DMS 273 treated with DMSO at 0.1 percent for 48 hours (cell line): ENCODE results near the gene RASAL1.

Experiments used
- DNase-seq: peaks from one replicate; lab custom pipeline; 2025; lab: John Stamatoyannopoulos, UW

RASAL1 gene

DNA sequence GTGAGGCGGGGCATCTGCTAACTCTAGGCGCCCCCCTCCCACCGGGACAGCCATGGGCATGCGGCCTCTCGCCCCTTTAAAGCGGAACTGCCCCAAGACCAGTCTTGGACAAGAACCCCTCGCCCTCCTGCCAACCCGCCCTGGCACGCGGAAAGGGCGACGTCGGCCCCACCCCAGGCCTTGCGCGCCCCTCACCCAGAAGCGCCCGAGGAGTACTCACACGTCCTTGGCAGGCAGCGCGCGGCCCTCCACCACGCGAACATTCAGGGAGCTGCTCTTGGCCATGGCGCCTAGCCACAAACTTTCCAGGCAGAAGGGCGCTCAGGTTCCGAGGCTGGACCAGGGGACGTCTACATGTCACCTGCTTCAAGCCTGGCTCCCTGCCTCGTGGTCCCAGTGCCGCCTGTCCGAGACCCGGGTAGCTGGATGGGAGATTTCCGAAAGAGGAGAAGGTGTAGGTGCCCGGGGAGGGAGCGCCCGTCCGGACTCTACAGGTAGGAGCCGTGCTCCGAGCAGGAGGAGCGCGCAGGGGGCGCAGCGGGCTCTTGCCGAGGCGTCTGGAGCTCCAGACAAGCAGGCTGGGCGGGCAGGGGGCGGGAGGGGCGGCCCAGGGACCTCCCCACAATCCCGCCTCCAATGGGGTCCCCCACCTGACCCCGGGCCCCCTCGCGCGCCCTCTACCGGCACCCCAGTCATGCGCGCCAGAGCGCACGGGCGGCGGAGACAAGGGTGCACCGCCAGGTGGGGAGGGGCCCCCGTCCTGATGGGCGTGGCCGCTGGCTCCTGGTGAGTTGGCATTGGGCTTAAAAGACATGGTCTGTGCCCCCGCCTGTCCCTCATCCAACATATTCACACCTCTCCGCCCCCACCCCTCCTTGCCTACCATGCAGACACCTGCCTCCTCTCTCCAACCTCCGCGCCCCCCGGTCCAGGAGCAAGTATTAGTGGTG is at the start of gene RASAL1:
RASAL1 (minus strand) TSS at position 584 of the 950 bp plus-strand sequence; CDS start at position 285, 299 bp downstream.
- DNase-seq: peak; percentile 27

- peak; percentile 50 for DNase-seq
Measured at GRCh38 chr12:113184900-113185179, 49.3 kb upstream of the RASAL1 start.

- DNase-seq: no peak
Measured at GRCh38 chr12:113184098-113184899, 48.7 kb upstream of the RASAL1 start.

DNA sequence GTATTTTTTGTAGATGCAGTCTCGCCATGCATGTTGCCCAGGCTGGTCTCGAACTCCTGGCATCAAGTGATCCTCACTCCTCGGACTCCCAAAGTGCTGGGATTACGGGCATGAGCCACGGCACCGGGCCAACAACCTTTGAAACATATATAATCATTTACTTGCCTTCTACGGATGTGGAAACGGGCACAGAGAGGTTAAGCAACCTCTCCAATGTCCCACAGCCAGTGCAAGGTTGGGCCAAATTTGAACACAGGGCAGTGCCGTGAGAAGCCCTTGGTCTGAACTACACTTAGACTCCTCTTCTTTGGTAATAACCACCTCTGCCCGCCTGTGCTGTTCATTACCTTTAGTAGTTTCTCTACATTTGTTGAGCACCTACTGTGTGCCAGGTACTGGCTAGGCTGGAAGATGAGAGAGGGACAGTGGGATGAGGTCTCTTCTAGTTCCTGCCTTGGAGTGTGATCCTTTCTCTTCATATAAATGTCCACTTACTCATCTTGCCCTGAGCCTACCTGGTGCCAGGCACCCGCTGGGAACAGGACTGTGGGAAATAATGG is 47.5 kb upstream of the RASAL1 start:
- no peak for DNase-seq

GRCh38 chr12:113181975-113182374 is 46.4 kb upstream of the RASAL1 start:
- no peak for DNase-seq

DNA sequence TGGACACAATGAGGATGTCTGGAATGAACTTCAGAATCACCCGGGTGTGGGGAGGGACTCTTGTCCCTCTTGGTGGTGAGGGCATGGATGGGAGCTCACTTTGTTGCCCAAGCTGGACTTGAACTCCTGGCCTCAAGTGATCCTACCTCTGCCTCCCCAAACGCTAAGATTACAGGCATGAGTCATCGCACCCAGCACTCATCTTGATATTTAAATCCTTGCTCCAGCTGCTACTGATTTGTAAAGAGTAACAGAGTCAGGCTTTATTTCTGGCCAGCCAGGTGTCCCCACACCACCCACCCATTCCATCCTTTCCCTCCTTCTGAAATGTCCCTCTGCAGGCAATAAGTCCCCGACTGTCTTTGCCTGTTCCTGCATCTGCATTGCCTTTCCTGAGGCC is 44.8 kb upstream of the RASAL1 start:
- no peak for DNase-seq

DNA sequence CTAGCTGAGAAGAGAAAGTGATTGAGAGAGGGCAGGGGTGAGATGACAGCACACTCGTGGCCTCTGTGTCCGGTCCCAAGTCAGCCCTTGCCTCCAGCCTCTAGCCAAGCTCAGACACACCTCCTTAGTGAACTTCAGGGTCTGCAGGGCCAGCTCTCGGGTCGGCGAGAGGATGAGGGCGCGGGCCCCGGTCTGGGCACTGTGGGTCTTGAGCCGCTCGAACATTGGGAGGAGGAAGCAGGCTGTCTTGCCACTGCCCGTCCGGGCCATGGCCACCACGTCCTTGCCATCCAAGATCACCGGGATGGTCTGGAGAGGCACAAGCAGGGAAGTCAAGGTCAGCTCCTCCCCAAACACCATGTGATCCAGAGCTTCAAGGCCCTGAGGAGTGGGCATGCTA is 43.5 kb upstream of the RASAL1 start:
- DNase-seq: no peak

GRCh38 chr12:113174461-113175384 is 39.2 kb upstream of the RASAL1 start:
- DNase-seq: no peak

- no peak for DNase-seq
Measured at GRCh38 chr12:113173081-113173698, 37.6 kb upstream of the RASAL1 start.

- DNase-seq: no peak
Measured at GRCh38 chr12:113172185-113172584, 36.6 kb upstream of the RASAL1 start.

DNA sequence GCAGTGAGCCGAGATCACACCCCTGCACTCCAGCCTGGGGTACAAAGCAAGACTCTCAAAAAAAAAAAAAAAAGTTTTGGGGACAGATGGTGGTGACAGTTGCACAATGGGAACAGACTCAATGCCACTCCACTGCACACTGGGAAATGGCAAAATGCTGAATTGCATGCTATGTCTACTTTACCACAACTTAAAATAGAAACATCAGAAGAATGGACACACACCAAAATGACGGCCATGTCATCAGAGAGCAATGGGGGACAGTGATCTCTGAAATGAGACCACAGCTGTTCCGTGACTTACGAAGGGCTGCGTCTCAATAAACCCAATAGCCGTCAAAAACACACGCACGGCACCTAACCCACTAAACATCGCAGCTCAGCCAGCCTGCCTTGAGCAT is 36.0 kb upstream of the RASAL1 start:
- DNase-seq: no peak

DNA sequence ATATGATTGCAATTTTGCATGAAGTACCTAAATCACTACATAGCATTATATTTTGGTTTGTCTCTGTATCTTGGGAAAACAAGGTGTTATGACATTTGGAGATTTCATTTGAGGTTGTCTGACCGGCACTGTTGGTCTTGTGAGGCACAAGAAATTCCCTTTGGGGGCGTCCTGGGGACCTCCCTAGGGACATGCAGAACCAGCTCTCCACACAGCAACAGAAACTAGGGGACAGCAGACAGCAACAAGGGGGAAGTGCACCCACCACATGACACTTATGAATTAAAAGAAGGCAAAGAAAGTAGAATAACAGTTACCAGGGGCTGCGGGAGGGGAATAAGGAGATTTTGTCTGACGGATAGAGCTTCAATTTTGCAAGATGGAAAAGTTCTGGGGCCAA is 35.4 kb upstream of the RASAL1 start:
- no peak for DNase-seq

DNA sequence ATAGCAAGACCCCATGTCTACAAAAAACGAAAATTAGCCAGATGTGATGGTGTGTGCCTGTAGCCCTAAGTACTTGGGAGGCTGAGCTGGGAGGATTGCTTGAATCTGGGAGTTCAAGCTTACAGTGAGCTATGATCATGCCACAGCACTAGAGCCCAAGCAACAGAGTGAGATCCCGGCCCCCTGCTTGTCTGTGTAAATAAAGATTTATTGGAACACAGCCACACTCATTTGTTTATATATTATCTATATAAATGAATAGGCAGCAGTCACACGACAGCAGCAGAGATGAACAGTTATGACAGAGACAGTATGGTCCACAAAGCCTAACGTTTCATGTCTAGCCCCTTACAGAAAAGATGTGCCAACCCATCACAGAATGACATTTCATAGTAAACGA is 34.9 kb upstream of the RASAL1 start:
- DNase-seq: no peak

GRCh38 chr12:113169697-113170096 is 34.1 kb upstream of the RASAL1 start:
- DNase-seq: no peak

GRCh38 chr12:113167868-113168267 is 32.3 kb upstream of the RASAL1 start:
- DNase-seq: no peak

DNA sequence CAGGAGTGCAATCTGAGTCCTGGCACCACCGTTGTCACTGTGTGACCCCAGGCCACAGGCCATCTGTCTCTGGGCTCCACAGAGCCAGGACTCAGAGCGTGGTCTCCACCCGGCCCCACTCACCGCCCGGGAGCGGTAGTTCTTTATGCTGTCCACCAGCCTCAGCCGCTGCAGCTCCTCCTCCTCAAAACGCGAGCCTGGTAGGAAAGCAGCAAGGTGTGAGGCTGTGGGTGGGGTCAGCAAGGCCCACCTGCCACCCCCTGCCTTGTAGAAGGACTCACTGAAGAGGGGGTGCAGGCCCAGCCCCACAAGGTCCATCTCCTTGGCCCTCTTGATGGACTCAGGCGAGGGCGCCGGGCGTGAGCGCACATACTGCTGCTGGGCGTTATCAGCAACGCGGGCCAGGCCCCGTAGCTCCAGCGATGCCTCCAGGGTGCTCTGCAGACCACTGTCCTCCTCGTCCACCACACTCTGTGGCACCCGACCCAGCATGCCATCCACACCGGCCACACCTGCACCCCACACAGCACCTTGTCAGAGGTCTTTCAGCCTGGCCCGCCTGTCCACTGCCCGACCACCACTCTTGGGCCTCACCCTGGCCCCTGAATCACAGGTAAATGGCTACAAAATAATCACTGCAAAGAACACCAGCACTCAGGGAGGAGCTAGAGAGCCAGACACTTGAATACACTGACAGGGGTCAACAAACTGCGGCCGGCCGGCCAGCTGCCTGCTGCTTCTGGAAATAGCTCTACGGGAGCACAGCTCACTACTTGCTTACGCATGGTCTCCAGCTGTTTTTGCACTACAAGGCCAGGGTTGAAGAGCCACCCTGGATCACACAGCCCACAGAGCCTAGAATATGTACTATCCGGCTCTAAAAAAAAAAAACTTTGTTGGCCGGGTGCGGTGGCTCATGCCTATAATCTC is 30.2 kb upstream of the RASAL1 start:
- no peak for DNase-seq

DNA sequence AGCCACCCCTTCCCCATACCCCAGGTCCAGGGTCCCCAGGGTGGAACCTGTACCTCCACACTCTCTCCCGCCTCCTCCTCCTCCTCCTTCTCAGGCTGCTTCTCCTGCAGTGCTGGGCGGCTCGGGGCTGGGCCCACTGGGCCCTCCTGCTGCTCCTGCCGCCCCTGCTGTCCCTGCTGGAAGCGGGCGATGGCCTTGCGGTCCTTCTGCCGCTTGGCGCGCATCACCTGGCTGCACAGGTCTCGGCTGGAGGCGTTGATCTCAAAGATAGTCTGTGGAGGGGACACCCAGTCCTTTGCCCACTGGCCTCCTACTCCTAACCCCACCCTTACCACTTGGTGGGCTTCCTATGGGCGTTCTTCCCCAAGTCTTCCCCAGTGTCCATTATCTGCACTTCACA is 28.5 kb upstream of the RASAL1 start:
- DNase-seq: no peak

- no peak for DNase-seq
Measured at GRCh38 chr12:113163030-113163360, 27.4 kb upstream of the RASAL1 start.

DNA sequence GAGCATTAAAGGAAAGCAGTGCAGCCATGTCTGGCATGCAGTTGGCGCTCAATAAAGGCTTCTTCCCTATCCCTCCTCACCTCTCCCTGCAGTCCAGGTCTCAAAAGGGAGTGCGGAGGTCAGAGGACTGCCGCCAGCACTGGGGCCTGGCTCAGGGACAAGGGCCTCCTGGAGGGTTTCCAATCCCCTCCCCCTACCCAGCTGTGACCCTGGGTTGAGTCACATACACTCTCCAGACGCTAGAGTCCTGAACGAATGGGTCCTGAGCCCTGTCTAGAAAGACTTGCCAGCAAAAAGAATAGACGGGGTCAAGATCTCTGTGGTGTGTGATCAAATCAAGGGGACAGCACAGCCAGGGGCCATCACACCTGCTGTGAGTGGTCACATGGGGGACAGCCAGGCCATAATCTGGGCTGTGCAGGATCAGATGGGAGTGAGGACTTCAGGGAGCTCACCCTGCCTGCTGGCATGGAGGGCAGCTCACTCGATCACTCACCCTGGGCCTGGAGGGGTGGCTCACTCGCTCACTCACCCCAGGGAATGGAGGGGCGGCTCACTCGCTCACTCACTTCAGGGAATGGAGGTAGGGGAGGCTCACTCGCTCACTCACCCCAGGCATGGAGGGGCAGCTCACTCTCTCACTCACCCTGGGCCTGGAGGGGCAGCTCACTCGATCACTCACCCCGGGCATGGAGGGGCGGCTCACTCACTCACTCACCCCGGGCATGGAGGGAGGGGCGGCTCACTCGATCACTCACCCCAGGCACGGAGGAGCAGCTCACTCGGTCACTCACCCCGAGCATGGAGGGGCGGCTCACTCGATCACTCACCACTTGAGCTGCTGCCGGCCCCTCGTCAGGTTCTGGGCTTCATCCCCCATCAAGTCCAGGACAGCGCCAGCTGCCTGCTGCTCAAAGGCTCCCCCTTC is 26.8 kb upstream of the RASAL1 start:
- DNase-seq: no peak
